Measurements from ENCODE around the gene CLIP1.

DNA sequence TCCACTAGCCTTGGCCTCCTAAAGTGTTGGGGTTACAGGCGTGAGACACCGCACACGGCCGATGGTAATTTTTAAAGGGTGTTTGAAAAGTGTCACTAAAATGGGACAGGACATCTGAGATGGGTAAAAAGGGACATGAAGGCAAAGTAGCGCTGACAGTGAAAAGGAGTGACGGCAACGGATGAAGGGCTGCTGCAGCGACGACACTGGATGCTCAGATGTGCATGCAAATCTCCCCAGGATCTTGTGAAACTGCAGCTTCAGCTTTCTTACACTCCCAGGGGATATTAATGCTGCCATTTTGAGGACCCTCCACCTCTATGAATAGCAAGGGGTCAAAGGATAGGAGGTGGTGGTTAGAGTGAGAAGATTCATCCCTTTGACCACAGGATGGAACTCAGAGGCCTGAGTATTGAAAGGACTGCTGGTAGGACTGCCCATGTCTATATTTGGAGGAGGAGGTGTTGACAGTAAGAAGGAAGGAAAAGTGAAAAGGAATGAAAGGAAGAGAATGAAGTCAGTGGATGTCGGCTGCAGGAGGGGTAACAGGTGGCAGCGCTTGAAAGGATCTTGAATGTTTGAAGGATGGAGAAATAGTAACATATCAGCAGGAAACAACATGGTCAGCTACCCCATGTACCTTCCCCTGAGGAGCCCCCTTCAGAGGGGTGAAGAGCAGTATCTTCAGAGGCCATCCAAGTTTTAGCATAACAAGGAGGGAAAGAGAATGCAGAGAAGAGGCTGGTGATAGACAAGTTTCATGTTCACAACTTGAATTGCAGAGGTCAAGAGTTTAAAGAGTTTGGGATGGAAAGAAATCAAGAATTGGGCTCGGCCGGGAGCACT, 37.1 kb downstream of the CLIP1 start:
- TF ChIP-seq EZH2phosphoT487 (IDR thresholded peaks at IDR 0.05; ENCODE audit: borderline replicate concordance, low read length), result no peak
- no peak for TF ChIP-seq CTCF (IDR thresholded peaks at IDR 0.05; ENCODE audit: low read depth, low read length, poor library complexity, severe bottlenecking)
